OCI-LY1 (cell line): Measurements from ENCODE around the gene MRGPRE.

ENCODE experiments used
- H2AFZ ChIP-seq: fragments of 200-600 bp; sonication (generic), shearing (Covaris generic); 2 replicates; pipeline ENCODE4 v1.6.0; 2014; ENCODE audit warnings: antibody characterized with exemption, mild to moderate bottlenecking, low read length
- H3F3A ChIP-seq: fragments of 200-600 bp; sonication (generic), shearing (Covaris generic); 2 replicates; pipeline ENCODE4 v1.6.0; 2014; ENCODE audit warnings: mild to moderate bottlenecking, antibody characterized with exemption, low read length, moderate library complexity; ENCODE audit not compliant: insufficient read depth
- H3K27ac ChIP-seq: fragments of 200-600 bp; sonication (generic); 2 replicates; pipeline ENCODE4 v1.5.1; 2014; ENCODE audit warnings: low read length, mixed run types, mild to moderate bottlenecking, low read depth; ENCODE audit not compliant: poor library complexity, severe bottlenecking
- H3K27me3 ChIP-seq: fragments of 200-600 bp; sonication (generic); 2 replicates; pipeline ENCODE4 v1.6.0; 2014; ENCODE audit warnings: antibody characterized with exemption, mild to moderate bottlenecking, low read length, moderate library complexity; ENCODE audit not compliant: insufficient read depth
- H3K36me3 ChIP-seq: fragments of 200-600 bp; sonication (generic); 2 replicates; pipeline ENCODE4 v1.6.1; 2014; ENCODE audit warnings: mild to moderate bottlenecking, antibody characterized with exemption, low read length, moderate library complexity, mixed read lengths; ENCODE audit not compliant: insufficient read depth
- H3K4me1 ChIP-seq: fragments of 200-600 bp; sonication (generic); 2 replicates; pipeline ENCODE4 v1.5.1; 2014; ENCODE audit warnings: mild to moderate bottlenecking, low read length, moderate library complexity; ENCODE audit not compliant: insufficient read depth, severe bottlenecking
- H3K4me2 ChIP-seq: fragments of 200-600 bp; sonication (generic), shearing (Covaris generic); 2 replicates; pipeline ENCODE4 v1.6.1; 2014; ENCODE audit warnings: low read length
- H3K4me3 ChIP-seq: fragments of 200-600 bp; sonication (generic); 2 replicates; pipeline ENCODE4 v1.5.1; 2014; ENCODE audit warnings: low read length, low read depth, mild to moderate bottlenecking, mixed read lengths; ENCODE audit not compliant: poor library complexity, severe bottlenecking
- H3K79me2 ChIP-seq: fragments of 200-600 bp; shearing (Covaris generic); 2 replicates; pipeline ENCODE4 v1.6.1; 2016; ENCODE audit warnings: mixed run types, low read length, mixed read lengths; ENCODE audit not compliant: insufficient read depth
- H3K9ac ChIP-seq: fragments of 200-600 bp; sonication (generic), shearing (Covaris generic); 2 replicates; pipeline ENCODE4 v1.6.1; 2014; ENCODE audit warnings: mild to moderate bottlenecking, low read length, mixed read lengths
- H3K9me2 ChIP-seq: fragments of 200-600 bp; sonication (generic), shearing (Covaris generic); 2 replicates; pipeline ENCODE4 v1.6.1; 2014; ENCODE audit warnings: low read depth, mild to moderate bottlenecking, low read length, mixed read lengths
- H3K9me3 ChIP-seq: fragments of 200-600 bp; shearing (Covaris generic); 2 replicates; pipeline ENCODE4 v1.6.1; 2014; ENCODE audit warnings: low read length, mixed read lengths
- H4K20me1 ChIP-seq: fragments of 200-600 bp; sonication (generic), shearing (Covaris generic); 2 replicates; pipeline ENCODE4 v1.6.0; 2016; ENCODE audit warnings: mild to moderate bottlenecking, low read length; ENCODE audit not compliant: insufficient read depth
- EZH2 ChIP-seq: fragments of 200-600 bp; sonication (generic), shearing (Covaris generic); IDR thresholded peaks from 2 replicates; pipeline ENCODE4 v1.8.0; 2017; ENCODE audit warnings: borderline replicate concordance, mixed run types, mild to moderate bottlenecking, antibody characterized with exemption, low read length, moderate library complexity, mixed read lengths
- TF ChIP-seq, protein P1 (sequence below): fragments of 200-600 bp; sonication (generic), shearing (Covaris generic); IDR thresholded peaks from 2 replicates; pipeline ENCODE4 v1.5.1; 2017; ENCODE audit warnings: mild to moderate bottlenecking, antibody characterized with exemption, low read length, moderate library complexity, mixed read lengths

MRGPRE gene

DNA sequence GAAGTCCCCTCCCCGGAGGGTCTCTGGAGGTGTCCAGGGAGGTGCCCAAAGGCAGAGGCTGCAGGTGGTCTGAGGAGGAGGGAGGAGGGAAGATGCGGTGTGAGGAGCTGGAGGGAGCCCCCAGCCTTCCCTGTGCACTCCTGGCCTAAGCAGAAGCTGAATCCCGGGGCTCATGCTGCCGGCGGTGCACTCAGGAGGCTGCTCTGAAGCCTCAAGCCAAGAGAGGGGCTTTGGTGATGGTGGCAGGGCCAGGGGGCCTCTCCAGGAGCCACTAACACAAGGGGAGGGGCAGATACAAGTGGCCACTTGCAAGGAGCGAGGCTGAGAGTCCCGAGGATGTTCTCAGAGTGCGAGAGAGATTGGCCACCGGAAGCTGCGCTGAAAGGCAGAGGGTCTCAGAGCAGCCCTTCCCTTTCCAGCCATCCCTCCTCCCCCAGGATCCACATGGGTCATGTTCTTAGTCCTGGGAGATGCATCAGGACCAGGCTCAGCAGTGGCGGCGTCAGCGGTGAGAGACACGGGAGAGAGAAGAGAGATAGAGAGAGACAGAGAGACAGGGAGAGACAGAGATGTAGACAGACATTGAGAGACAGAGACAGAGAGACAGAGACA is 12.8 kb downstream of the MRGPRE start:
- H3K4me1 ChIP-seq = peaks cover 7% of the 10 kb centered on the region
- no peaks in the 10 kb centered on the region for H3K27me3 ChIP-seq
- H3F3A ChIP-seq = no peaks in the 10 kb centered on the region
- no peak overlapping the region for H3K27ac ChIP-seq
- no peak overlapping the region for H3K4me3 ChIP-seq
- H3K4me2 ChIP-seq = no peak overlapping the region
- no peaks in the 10 kb centered on the region for H3K36me3 ChIP-seq
- no peaks in the 10 kb centered on the region for H3K79me2 ChIP-seq
- TF ChIP-seq, protein P1, sequence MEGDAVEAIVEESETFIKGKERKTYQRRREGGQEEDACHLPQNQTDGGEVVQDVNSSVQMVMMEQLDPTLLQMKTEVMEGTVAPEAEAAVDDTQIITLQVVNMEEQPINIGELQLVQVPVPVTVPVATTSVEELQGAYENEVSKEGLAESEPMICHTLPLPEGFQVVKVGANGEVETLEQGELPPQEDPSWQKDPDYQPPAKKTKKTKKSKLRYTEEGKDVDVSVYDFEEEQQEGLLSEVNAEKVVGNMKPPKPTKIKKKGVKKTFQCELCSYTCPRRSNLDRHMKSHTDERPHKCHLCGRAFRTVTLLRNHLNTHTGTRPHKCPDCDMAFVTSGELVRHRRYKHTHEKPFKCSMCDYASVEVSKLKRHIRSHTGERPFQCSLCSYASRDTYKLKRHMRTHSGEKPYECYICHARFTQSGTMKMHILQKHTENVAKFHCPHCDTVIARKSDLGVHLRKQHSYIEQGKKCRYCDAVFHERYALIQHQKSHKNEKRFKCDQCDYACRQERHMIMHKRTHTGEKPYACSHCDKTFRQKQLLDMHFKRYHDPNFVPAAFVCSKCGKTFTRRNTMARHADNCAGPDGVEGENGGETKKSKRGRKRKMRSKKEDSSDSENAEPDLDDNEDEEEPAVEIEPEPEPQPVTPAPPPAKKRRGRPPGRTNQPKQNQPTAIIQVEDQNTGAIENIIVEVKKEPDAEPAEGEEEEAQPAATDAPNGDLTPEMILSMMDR = no peak
- TF ChIP-seq EZH2 = no peak
- no peaks in the 10 kb centered on the region for H3K9me3 ChIP-seq
- no peak overlapping the region for H2AFZ ChIP-seq
- H4K20me1 ChIP-seq = no peaks in the 10 kb centered on the region
- no peaks in the 10 kb centered on the region for H3K9me2 ChIP-seq
- no peak overlapping the region for H3K9ac ChIP-seq

DNA sequence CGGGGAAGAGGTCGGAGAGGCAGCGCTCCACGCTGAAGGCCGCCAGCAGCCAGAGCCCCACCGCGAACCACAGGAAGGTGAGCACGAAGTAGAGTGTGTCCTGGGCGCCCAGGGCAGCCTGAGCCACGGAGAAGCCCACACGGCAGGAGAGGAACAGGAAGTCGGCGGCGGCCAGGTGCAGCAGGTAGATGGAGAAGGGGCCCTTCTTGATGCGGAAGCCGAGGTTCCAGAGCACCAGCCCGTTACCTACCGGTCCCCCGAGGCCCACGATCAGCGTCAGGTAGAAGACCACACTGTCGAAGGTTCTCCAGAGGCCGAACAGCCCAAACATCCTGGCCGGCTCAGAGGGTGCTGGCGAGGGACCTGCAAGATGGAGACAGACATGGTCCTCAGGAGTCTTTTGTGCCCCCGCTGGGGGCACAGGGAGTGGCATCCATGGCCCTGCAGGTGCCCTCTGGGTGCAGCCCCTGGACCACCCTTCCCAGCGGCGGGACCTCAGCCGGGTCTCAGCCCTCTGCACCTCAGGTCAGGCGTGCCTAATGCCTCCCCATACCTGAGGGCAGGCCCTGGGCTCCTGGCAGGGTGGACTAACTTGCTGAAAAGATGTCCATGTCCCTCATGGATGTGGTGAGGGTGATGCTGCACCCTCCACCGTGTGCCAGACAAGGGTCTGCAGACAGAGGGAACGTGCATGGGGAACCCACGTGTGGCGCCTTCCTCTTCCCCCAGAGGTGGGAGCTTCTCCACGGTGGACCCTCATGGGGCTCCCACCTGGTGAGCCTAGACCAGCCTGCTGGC is 13.5 kb downstream of the MRGPRE start, which contains the start of gene MRGPRG:
TSS of gene MRGPRG (minus strand) at position 331 of the 798 bp plus-strand sequence. CDS start at position 331, 0 bp downstream.
- Histone ChIP-seq H4K20me1 (no peaks in the 10 kb centered on the region), H3K9me2 (no peaks in the 10 kb centered on the region), H3K4me1 (peaks cover 7% of the 10 kb centered on the region), H3K27ac (no peak within 1 kb of the TSS), H3K4me2 (no peak within 1 kb of the TSS), H3K36me3 (no peaks in the 10 kb centered on the region), H2AFZ (no peak within 1 kb of the TSS), H3K79me2 (no peaks in the 10 kb centered on the region), H3F3A (no peaks in the 10 kb centered on the region), H3K4me3 (no peak within 1 kb of the TSS), H3K27me3 (no peaks in the 10 kb centered on the region), H3K9ac (no peak within 1 kb of the TSS), H3K9me3 (no peaks in the 10 kb centered on the region)
- no peak for TF ChIP-seq EZH2

DNA sequence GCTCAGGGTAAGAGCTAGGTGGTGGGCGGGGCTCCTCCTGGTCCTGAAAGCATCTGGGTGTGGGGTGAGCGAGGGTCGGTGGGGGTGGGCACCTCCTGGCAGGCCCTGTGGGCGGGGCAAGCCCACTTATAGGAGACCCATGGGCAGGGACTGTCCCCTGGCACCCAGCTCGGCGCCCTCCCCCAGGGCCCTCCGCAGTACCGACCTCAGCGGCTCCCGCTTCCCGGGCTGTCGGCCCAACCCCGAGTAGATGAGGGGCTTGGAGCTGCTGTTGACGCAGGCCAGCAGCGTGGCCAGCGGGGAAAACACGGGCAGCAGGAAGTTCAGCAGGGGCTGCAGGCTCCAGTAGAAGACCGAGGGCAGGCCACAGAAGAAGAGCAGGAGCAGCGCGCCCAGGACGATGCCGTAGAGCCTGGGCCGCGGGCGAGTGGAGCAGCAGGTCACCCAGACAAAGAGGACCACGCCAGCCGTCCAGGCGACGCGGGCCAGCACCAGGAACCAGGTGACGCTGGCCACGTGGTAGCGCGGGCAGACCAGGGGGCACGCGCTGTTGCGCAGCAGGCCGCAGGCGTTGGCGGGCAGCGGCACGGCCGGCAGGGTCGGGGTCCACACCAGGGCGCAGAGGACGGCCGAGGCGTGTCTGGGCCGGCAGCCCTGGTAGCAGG is 14.3 kb downstream of the MRGPRE start:
- Histone ChIP-seq H3K9me2 (no peaks in the 10 kb centered on the region), H3K27ac (no peak overlapping the region), H3K79me2 (no peaks in the 10 kb centered on the region), H3K4me2 (no peak overlapping the region), H3K9me3 (no peaks in the 10 kb centered on the region), H3F3A (no peaks in the 10 kb centered on the region), H3K4me1 (peaks cover 7% of the 10 kb centered on the region), H4K20me1 (no peaks in the 10 kb centered on the region), H3K4me3 (no peak overlapping the region), H3K27me3 (no peaks in the 10 kb centered on the region), H3K36me3 (no peaks in the 10 kb centered on the region), H3K9ac (no peak overlapping the region), H2AFZ (no peak overlapping the region)
- TF ChIP-seq, protein P1 = no peak
- no peak for TF ChIP-seq EZH2
